HUES48 (cell line): ENCODE measurements around the gene SRMS.

Source experiments
- H3K27ac ChIP-seq: one replicate; pipeline ENCODE4 v1.7.0; 2013; ENCODE audit warnings: low read depth, low read length, inconsistent platforms
- H3K27me3 ChIP-seq: 2 replicates; pipeline ENCODE4 v1.6.1; 2013; ENCODE audit warnings: mild to moderate bottlenecking, low read length; ENCODE audit not compliant: control insufficient read depth, insufficient read depth
- H3K36me3 ChIP-seq: 2 replicates; pipeline ENCODE4 v1.6.1; 2013; ENCODE audit warnings: low read length; ENCODE audit not compliant: control insufficient read depth, insufficient read depth
- H3K4me1 ChIP-seq: 2 replicates; pipeline ENCODE4 v1.6.1; 2013; ENCODE audit warnings: mild to moderate bottlenecking, low read length; ENCODE audit not compliant: control insufficient read depth, insufficient read depth
- H3K4me3 ChIP-seq: 2 replicates; pipeline ENCODE4 v1.5.1; 2013; ENCODE audit warnings: mild to moderate bottlenecking, low read depth, low read length
- H3K9ac ChIP-seq: 2 replicates; pipeline ENCODE4 v1.6.1; 2013; ENCODE audit warnings: mild to moderate bottlenecking, low read depth, low read length, moderate library complexity
- H3K9me3 ChIP-seq: 2 replicates; pipeline ENCODE4 v1.6.1; 2013; ENCODE audit warnings: low read length; ENCODE audit not compliant: control insufficient read depth, insufficient read depth

Gene SRMS

DNA sequence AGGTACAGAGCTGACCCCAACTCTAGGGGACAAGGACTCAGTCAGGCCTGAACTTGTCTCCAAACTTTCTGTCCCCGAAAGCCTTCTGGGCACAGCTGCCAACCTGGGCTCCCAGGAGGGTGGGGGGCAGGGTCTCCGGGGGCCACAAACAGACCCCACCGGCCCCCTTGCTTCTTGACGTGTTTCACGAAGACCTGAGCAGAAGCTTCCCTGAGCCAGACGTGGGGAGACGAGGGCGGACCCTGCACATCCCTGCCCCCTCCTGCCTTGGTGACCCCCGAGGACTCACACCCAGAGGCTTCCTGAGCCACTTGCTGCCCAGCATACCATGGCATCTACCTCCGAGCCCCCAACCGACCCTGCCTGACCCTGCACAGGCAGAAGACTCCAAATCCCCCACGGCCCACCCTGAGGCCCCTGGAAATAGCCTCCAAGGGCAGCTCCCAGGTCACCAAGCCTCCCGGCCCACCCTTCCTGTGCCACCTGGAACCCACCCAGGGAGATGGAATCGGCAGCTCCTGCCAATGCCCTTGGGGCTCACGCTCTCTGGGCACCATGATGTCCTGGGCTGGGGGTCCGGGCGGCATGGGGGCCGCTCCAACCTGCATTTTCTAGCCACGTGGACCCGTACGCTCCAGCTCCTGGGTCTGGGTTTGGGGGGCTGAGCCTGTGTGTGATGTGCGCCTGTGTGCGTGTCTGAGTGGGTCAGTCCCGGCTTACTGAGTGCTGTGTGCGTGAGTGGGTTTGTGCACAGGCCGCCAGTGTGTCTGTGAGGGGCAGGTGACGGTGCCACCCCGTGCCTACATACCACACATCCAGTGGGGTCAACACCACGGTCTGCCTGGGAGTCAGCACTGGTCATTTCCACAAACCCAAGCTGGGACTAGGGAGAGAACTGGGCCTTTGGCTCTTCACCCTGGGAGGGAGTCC lies 7.8 kb downstream of the SRMS start:
- Histone ChIP-seq H3K4me3 (no peak overlapping the region), H3K27me3 (no peaks in the 10 kb centered on the region), H3K9ac (no peak overlapping the region), H3K27ac (no peak overlapping the region), H3K4me1 (peaks cover 3% of the 10 kb centered on the region; the same call in 1 of the 2 replicates), H3K9me3 (no peaks in the 10 kb centered on the region), H3K36me3 (no peaks in the 10 kb centered on the region)

DNA sequence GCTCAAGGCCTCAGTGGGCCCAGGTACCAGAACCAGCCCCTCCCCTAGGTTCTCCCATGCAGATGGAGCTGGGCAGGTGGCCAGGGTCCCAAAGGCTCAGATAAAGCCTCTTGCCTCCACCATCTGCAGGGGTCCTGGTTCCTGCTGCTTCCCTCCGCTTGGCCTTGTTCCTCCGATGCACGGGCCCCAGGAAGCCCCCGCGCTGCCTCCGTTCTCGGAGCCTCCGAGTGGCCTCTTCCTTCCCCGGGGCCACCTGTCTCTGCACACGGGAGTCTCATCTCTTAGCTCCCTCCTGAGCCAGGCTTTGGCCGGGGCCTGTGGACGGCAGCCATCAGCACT lies 8.5 kb downstream of the SRMS start:
- no peak overlapping the region for H3K27ac ChIP-seq
- no peaks in the 10 kb centered on the region for H3K9me3 ChIP-seq
- no peak overlapping the region for H3K9ac ChIP-seq
- no peak overlapping the region for H3K4me3 ChIP-seq
- no peaks in the 10 kb centered on the region for H3K27me3 ChIP-seq
- no peaks in the 10 kb centered on the region for H3K36me3 ChIP-seq
- peaks cover 3% of the 10 kb centered on the region; the same call in 1 of the 2 replicates for H3K4me1 ChIP-seq

DNA sequence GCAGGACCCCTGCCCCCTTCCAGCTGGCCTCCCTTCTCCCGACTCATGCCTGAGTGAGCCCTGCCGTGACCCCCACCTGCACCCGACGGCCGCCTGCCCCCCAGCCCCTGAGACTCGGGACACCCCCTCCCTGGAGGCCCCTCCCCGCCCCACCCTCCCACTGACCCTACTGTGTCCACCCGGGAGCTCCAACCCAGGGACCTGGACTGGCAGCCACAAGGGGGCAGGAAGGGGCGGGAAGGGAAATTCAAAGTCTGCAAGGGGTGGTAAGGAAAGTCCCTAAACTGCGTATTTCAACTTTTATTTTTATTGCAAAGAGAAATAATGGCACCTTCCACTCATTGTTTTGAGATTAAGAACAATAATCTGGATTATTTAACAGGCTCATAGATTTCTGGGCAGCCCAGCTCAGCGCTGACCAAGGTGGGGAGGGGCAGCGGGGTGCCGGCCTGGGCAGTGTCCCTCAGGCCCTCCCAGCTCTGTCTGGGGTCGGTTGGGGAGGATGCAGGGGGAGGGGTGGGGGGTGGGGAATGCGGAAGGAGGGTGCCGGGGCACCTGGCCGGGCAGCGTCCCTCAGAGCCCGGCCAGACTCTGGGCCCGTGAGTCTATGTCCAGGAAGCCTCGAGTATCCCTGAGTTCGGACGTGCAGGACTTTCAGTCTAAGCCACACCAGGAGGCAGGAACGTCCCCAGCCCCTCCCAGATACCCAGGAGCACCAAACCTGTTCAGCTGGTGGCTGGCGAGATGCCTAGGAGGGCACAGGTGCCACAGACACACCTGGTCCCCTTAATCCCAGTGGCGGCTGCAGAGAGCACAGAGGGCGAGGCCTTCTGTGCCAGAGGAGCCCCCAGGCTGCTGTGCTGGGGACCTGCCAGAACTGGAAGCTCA lies 9.1 kb downstream of the SRMS start:
- Histone ChIP-seq H3K36me3 (no peaks in the 10 kb centered on the region), H3K4me3 (peak overlapping the region; percentile 40; the same call in 1 of the 2 replicates), H3K4me1 (peaks cover 3% of the 10 kb centered on the region; the same call in 1 of the 2 replicates), H3K27ac (no peak overlapping the region), H3K9ac (no peak overlapping the region), H3K9me3 (no peaks in the 10 kb centered on the region), H3K27me3 (no peaks in the 10 kb centered on the region)

DNA sequence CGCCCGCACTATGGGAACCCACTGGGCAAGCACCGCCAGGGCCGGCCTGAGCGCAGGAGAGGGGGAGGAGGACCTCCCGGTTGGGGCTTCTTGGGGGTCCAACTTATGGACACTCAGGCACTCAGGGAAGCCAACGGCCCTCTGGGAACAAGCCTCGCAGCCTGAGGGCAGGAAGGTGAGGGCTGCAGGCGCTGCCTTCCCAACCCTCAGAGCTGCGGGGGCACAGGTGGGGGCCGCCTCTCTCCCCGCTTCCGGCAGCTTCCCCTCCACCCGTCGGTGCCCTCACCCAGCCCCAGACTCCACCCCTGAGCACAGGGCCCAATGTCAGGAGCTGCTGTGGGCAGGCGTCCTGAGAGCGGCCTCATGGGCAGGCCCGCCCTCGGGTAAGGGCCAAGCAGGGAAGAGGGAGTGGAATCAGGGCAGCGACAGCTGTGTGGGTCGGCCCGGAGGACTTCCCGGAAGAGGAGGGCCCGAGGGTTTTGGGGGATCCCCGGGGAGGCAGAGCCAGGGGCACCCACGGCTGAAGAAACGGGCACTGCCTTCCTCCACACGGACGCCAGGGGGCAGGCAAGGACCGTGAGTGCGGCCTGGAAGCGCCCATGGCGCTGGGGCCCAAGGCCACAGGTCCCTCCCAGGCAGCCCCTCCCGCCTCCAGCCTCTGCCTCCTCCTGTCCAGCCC lies 9.9 kb downstream of the SRMS start:
- Histone ChIP-seq H3K36me3 (no peaks in the 10 kb centered on the region), H3K4me1 (peaks cover 3% of the 10 kb centered on the region; the same call in 1 of the 2 replicates), H3K27ac (no peak overlapping the region), H3K9ac (peak overlapping the region; percentile 1; the same call in 1 of the 2 replicates), H3K9me3 (no peaks in the 10 kb centered on the region), H3K27me3 (no peaks in the 10 kb centered on the region), H3K4me3 (peak overlapping the region; percentile 40; the same call in 1 of the 2 replicates)

DNA sequence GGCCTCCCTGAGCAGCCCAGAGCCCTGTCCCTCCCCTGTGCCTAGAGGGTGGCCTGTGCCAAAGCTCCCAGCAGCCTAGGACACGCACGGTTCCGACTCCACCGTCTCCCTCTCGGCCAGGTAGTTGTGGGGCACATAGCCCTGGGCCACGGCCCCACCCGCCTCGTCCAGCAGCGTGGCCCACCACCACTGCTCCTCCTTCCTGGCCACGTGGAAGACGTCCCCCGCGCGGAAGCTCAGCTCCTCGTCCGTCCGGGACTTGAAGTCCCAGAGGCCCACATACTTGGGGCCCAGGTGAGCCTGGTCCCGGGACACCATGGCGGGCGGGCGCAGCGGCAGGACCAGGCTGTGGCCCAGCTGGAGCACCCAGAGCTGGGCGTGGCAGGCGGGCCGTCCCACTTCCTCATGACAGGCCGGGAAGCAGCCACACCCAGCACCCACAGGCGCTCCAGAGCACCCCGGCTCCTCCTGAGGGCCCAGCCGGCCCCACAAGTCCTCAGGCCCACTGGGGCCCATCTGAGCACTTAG lies 10.5 kb downstream of the SRMS start, which contains the start of gene PTK6:
Gene PTK6, minus strand, starts transcription at position 380 of the 528 bp plus-strand sequence. Its CDS starts 62 bp downstream, at position 318.
- Histone ChIP-seq H3K4me3 (peak within 1 kb of the TSS; percentile 40; the same call in 1 of the 2 replicates), H3K9ac (peak within 1 kb of the TSS; percentile 1; the same call in 1 of the 2 replicates), H3K4me1 (peaks cover 3% of the 10 kb centered on the region; the same call in 1 of the 2 replicates)

DNA sequence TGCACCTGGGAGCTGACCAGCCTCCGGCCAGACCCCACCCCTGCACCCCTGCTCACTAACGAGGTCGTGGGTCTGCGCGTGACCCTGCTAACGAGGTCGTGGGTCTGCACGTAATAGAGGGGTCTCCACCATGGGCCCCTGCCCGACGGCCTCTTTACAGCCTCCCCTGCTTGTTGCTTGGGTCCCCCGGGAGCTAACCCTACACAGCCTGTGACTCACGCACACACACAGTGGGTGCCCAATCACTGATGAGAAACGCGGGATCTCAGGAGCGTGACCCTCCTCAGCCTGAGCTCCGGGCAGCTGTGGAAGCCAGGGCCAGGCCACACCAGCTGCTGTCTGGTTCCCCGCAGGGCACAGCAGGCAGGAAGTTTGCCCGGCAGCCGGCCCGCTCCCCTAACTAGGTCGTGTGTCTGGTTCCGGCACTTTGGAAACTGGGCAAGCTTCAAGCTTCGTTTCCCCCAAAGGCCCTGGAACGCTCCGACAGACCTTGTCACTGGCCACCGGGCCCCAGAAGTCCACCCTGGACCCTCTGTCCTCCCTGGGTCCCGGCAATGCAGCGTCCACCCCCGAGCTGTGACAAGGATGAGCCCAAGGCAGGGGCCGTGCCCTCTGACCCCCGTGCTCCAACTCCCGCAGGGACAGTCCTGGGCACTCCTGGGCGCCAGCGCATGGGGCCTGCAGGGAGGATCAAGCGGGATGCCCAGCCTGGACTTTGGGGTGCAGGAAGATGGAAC lies 11.1 kb downstream of the SRMS start:
- Histone ChIP-seq H3K4me3 (no peak overlapping the region), H3K4me1 (peaks cover 3% of the 10 kb centered on the region; the same call in 1 of the 2 replicates), H3K9ac (no peak overlapping the region), H3K9me3 (no peaks in the 10 kb centered on the region), H3K27me3 (no peaks in the 10 kb centered on the region), H3K27ac (no peak overlapping the region), H3K36me3 (no peaks in the 10 kb centered on the region)

More for the DNA sequence above, 10.5 kb downstream of the SRMS start, which contains the start of gene PTK6:
- H3K27ac ChIP-seq, result no peak within 1 kb of the TSS
- H3K27me3 ChIP-seq, result no peaks in the 10 kb centered on the region
- no peaks in the 10 kb centered on the region for H3K9me3 ChIP-seq
- no peaks in the 10 kb centered on the region for H3K36me3 ChIP-seq

DNA sequence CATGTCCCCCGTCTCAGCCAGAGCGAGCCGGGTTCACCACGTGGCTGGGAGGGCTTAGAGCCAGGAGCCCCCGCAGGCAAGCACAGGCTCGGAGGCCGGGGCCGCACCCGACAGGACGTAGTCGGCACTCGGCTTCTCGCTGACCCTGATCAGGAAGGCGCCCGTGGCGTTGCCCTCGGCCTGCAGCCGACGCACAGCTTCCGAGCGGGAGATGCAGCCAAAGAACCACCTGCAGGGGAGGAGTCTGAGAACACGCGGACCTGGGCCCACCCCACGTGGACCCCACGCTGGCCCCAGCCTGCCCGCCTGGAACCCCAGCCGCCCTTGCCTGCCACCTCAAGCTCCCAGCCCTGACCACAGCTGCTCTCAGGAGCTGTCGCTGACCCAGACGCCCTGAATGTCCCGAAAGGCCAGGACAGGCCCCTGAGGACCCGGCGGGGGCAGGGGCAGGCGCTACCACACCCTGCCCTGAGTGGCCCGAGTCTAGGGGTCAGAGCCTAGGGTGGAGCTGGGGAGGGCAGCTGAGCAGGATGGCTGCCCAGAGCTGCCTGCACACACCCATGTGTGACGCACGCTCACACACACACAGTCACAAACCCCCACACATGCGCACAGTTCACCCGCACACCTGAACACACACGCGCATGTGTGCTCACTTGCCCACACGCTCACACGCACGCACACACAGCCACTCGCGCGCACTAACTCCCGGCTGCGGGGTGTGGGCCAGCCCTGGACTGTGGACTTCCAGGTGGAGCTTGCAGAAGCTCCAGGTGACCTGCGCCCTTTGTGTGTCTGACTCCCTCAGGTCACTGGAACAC lies 12.5 kb downstream of the SRMS start:
- no peaks in the 10 kb centered on the region for H3K27me3 ChIP-seq
- no peaks in the 10 kb centered on the region for H3K9me3 ChIP-seq
- no peak overlapping the region for H3K9ac ChIP-seq
- no peak overlapping the region for H3K27ac ChIP-seq
- no peaks in the 10 kb centered on the region for H3K36me3 ChIP-seq
- no peak overlapping the region for H3K4me3 ChIP-seq
- peaks cover 3% of the 10 kb centered on the region; the same call in 1 of the 2 replicates for H3K4me1 ChIP-seq

DNA sequence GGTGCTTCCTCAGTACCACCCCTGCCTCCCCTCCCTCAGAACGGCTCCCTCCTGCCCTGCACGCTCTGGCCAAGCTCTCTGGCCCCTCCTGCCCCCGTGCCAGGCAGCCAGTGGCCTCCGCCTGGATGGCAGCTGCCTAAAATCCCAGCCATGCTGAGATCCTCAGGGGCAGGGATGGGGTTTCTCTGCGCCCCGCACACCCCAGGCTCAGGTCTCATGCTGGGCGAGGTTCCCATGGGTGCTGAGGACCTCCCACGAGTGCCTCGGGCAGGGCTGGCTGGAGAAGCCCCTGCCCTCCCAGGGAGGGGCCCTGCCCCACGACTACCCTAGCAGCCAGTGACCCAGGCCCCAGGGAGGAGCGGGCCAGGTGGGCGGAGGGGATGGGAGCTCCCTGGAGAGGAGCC lies 13.1 kb downstream of the SRMS start:
- Histone ChIP-seq H3K27ac (no peak overlapping the region), H3K9ac (no peak overlapping the region), H3K9me3 (no peaks in the 10 kb centered on the region), H3K4me1 (peaks cover 3% of the 10 kb centered on the region; the same call in 1 of the 2 replicates), H3K36me3 (no peaks in the 10 kb centered on the region), H3K4me3 (no peak overlapping the region), H3K27me3 (no peaks in the 10 kb centered on the region)

DNA sequence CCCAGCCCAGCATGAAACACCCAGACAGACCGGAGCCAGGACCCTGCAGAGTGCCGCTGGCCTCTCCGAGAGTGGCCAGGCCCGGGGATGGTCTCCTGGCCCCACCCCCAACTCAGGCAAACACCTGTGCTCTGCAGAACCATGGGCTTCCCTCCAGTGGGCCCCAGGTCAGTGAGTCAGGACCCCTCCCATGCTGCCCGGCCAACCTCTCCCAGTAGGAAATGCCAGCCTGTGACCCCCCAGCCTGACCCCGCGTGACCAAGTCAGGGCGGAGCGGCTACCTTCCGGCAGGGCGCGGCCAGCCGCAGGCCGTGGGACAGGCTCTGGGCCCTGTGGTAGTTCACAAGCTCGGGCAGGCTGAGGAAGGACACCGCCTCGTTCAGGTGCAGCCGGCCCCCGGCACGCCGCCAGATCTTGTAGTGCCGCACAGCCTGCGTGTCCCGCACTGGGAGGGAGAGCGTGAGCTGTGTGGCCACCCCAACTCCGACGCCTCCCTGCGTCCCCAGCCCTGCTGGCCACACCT lies 13.6 kb downstream of the SRMS start:
- H3K9ac ChIP-seq, result no peak overlapping the region
- peaks cover 3% of the 10 kb centered on the region; the same call in 1 of the 2 replicates for H3K4me1 ChIP-seq
- no peak overlapping the region for H3K27ac ChIP-seq
- H3K27me3 ChIP-seq, result no peaks in the 10 kb centered on the region
- H3K9me3 ChIP-seq, result no peaks in the 10 kb centered on the region
- H3K4me3 ChIP-seq, result no peak overlapping the region
- H3K36me3 ChIP-seq, result no peaks in the 10 kb centered on the region
